Tibial nerve (tissue), 3 donors: Measurements from ENCODE around the gene KRT5.

Experiments used
- POLR2A ChIP-seq, 2 donors: fragments of 450-650 bp; IDR thresholded peaks; one replicate each; pipeline ENCODE4 v1.6.1; 2017; ENCODE audit warnings: antibody characterized with exemption in 2 of 2, mild to moderate bottlenecking in 2 of 2, moderate library complexity in 2 of 2
- TF ChIP-seq, protein P1 (sequence below), 5 experiments: fragments of 200-600 bp in 3 of 5; fragments of 450-650 bp in 2 of 5; sonication (generic) in 3 of 5; IDR thresholded peaks; one replicate each; pipeline ENCODE4 v1.5.1; 2016 to 2019; ENCODE audit warnings: antibody characterized with exemption in 5 of 5, mild to moderate bottlenecking in 3 of 5, moderate library complexity in 2 of 5

DNA sequence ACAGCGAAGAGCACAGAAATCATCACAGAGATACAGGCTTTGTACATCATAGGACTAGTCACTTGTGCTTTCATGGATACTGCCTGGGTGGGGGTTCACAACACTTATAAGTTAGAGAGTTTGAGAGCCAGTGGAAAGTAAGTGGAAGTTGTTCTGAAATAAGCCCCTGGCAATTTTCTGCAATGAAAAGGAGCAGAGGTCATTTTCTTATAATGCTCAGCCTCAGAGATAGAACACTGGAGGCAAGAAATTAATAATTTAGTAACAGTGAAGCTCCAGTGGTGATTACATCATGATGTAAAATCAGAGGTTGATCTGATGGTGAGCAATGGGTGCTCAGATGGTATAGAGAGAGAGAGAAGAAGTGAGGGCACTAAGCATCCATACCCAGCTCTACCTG lies 33.0 kb downstream of the KRT5 start:
- TF ChIP-seq, protein P1, sequence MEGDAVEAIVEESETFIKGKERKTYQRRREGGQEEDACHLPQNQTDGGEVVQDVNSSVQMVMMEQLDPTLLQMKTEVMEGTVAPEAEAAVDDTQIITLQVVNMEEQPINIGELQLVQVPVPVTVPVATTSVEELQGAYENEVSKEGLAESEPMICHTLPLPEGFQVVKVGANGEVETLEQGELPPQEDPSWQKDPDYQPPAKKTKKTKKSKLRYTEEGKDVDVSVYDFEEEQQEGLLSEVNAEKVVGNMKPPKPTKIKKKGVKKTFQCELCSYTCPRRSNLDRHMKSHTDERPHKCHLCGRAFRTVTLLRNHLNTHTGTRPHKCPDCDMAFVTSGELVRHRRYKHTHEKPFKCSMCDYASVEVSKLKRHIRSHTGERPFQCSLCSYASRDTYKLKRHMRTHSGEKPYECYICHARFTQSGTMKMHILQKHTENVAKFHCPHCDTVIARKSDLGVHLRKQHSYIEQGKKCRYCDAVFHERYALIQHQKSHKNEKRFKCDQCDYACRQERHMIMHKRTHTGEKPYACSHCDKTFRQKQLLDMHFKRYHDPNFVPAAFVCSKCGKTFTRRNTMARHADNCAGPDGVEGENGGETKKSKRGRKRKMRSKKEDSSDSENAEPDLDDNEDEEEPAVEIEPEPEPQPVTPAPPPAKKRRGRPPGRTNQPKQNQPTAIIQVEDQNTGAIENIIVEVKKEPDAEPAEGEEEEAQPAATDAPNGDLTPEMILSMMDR (IDR thresholded peaks at IDR 0.05) = no peak
- no peak for TF ChIP-seq POLR2A (IDR thresholded peaks at IDR 0.05)
